GM21528 (cell line): ENCODE measurements around the gene ST6GAL1.
"Not testable (repeated sequence)": the region's sequence is repeated elsewhere in the genome, so short reads cannot be mapped to it uniquely, and the experiment has no call there.

ENCODE experiments used
- ATAC-seq: cut with Tn5 transposase; IDR thresholded peaks from one replicate; pipeline ENCODE4 v1.9.1; 2021; ENCODE audit warnings: mild to moderate bottlenecking, moderate library complexity; ENCODE audit not compliant: unreplicated experiment, low FRiP score

The ST6GAL1 gene

DNA sequence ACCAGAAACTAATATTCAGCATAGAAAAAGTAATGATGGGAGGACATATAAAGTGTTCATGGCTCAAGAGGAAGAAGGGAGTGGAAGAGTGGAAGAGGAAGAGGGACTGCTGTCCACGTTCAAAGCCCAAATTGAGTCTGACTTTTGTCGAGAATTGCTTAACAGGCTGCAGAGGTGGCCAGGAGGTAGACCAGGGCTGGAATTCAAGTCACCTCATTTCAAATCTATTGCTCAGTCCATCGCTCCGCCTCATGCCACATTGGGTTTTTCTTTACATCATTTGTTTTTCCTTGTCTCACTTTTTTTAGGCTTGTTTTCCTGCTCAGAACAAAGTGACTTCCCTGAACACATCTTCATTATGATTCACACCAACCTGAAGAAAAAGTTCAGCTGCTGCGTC lies 112.0 kb downstream of the ST6GAL1 start:
- no peak for ATAC-seq

DNA sequence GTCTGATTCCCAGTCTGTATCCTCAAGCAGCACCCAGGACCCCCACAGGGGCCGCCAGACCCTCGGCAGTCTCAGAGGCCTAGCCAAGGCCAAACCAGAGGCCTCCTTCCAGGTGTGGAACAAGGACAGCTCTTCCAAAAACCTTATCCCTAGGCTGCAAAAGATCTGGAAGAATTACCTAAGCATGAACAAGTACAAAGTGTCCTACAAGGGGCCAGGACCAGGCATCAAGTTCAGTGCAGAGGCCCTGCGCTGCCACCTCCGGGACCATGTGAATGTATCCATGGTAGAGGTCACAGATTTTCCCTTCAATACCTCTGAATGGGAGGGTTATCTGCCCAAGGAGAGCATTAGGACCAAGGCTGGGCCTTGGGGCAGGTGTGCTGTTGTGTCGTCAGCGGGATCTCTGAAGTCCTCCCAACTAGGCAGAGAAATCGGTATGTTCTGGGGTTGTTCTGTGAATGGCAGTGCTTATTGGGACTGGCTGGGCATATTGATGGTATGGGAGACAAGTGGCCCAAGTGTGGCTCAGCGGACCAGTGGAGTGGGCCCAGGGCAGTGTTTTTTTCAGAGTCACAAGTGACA lies 112.6 kb downstream of the ST6GAL1 start:
- no peak for ATAC-seq

- ATAC-seq, result peak; percentile 76
Measured at GRCh38 chr3:187044206-187044605, 113.9 kb downstream of the ST6GAL1 start.

DNA sequence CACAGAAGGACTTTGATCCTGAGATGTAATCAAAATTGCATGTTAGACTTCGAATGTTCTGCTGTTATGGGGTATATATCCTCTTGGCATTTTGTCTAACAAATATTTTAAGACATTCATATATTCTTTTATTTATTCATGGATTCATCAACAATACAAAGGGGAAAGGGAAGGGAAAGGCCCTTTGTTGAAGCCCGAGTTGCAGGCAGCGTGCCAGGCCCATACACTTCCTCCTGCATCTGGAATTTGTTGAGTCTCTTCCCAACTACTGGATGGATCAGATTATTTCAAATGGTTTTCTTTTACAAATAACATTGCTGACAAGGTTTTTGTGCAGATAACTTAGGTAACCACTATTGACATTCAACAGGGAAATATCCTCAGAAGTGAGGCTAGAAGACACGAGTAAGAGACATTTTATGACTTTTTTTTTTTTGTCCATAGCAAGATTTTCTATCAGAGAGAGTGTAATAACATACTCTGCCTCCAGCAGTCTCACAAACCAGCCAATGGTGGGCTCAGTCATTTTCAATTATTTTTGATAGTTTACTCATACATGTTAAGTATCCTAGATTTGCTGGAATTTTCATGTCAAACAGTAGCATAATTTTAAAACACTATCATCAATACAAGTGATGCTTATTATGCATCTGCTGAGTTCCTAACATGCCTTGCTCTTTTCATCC lies 114.7 kb downstream of the ST6GAL1 start:
- no peak for ATAC-seq

- ATAC-seq, result no peak
Measured at GRCh38 chr3:187046033-187046432, 115.7 kb downstream of the ST6GAL1 start.

GRCh38 chr3:187049462-187050101 lies 119.3 kb downstream of the ST6GAL1 start:
- ATAC-seq, result no peak

DNA sequence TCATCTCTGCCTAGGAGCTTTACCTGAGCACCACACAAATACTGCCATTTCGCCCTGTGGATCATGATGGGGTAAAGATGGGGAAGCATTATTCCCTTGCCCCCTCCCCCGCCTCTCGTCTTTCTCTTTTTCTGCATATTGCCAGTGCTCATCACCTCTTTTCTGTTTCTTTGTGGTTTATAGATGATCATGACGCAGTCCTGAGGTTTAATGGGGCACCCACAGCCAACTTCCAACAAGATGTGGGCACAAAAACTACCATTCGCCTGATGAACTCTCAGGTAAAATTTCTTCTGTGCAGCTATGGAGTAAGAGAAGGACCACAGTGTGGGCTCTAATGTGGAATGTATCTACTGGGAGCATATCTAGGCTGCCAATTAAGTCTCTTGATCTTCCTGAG lies 120.7 kb downstream of the ST6GAL1 start:
- no peak for ATAC-seq

DNA sequence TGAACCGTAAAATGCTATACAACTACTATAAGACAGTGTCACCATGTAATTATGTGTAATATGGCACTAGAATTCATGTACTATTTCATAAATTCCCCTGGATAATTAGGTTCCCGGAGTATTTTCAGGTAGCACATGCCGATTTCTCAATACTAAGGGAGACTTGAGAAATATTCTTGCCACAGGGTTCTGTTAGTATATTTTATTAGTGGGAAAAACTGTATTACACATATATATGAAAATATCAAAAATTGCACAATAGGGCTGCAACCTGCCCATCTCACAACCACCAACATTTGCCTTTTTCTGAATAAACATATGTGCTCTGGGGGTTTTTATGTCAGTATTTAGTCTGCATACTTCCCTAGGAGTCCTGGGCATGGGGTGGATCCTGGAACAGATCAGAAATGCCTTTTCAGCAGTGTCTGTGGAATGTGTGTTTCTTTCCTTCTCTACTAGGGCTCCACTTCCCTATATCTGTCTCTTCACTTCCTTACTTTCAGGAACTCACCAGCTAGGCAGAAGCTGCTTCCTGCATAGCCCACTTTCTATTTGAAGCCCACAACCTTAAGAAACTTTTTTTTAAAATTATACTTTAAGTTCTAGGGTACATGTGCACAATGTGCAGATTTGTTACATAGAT lies 121.5 kb downstream of the ST6GAL1 start:
- ATAC-seq, result no peak

GRCh38 chr3:187052427-187052826 lies 122.1 kb downstream of the ST6GAL1 start:
- not testable (repeated sequence) for ATAC-seq

GRCh38 chr3:187054433-187054832 lies 124.1 kb downstream of the ST6GAL1 start:
- ATAC-seq, result not testable (repeated sequence)

- not testable (repeated sequence) for ATAC-seq
Measured at GRCh38 chr3:187057803-187058202, 127.5 kb downstream of the ST6GAL1 start.

DNA sequence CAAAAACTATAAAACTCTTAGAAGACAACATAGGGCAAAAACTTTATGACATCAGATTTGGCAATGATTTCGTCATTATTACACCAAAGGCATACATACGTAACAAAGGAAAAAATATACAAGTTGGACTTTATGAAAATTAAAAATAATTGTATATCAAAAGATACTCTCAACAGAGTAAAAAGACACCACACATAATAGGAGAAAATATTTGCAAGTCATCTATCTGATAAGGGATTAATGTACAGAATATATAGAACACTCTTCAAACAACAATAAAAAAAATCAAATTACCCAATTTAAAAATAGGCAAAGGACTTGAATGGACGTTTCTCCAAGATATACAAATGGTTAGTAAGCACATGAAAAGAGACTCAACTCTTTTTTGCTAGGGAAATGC lies 131.4 kb downstream of the ST6GAL1 start:
- ATAC-seq, result no peak

- ATAC-seq, result no peak
Measured at GRCh38 chr3:187062526-187063177, 132.3 kb downstream of the ST6GAL1 start.

GRCh38 chr3:187063286-187064121 lies 133.2 kb downstream of the ST6GAL1 start:
- no peak for ATAC-seq

DNA sequence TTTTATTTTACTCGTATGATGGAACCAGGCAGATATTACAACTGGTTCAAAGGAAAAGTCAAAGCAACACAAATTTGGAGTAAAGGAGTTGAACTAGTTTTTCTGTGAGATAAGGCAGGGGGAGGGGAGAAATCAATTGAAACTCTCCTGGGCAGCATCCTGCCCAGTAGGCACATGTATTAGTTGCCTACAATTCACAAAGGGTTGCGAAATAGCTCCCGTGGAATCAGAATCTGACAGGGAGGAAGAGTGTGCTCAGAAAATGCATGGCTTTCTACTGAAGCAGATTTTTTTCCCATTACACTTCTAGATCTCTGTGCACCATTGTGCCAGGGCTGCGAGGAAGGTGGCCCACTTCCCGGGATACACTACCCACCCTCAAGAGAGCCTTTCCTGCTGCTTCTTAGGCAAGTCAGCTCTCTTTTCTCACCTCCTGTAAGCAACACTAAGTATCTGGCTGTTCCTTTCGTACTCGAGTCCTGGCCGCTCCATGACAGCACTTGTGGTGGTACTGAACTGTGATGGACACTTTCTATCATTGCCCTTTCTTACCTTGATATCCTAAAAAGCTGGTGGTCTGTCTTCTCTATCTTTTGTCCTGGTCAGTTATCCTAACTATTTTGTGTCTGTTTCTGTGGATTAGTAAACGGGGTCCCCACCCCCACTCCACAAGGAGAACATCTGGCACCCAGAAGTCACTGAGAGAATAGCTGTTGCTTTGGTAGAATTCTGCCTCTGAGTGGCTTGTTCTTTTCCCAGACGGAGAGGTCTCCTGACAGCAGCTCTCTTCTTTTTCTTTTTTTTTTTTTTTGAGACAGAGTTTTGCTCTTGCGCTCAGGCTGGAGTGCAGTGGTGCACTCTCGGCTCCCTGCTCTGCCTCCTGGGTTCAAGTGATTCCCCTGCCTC lies 134.1 kb downstream of the ST6GAL1 start:
- ATAC-seq, result peak; percentile 4

DNA sequence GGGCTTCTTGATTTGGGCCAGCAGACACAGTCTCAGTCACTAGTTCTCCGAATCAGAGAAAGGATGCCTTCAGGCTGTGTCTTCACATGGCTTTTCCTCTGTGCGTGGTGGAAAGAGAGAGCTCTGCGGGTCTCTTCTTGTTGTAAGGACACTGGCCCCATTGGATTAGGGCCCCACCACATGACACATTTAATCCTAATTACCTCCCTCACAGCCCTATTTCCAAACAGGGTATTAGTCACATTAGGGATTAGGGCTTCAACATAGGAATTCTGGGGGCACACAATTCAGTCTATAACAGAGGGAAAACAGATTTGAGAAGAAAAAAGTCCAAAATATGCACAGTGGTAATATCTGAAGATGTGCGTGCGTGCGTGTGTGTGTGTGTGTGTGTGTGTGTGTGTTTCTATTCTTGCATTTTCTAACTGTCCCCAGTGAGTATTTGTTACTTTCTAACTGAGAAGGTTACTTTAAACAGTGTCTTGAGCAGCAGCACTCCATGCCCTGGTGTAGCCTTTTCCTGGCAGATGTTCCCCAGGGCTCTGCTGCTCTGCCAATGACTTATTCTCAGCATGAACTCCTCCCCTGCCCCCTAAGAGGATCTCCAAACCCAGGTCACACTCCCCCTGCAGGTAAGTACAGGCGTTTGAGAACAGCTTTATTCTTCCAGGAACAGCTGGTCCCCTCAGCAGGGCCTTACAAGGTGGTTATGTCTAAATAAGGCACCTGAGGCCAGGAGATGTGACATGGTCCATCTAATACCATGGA lies 136.1 kb downstream of the ST6GAL1 start:
- peak; percentile 37 for ATAC-seq

DNA sequence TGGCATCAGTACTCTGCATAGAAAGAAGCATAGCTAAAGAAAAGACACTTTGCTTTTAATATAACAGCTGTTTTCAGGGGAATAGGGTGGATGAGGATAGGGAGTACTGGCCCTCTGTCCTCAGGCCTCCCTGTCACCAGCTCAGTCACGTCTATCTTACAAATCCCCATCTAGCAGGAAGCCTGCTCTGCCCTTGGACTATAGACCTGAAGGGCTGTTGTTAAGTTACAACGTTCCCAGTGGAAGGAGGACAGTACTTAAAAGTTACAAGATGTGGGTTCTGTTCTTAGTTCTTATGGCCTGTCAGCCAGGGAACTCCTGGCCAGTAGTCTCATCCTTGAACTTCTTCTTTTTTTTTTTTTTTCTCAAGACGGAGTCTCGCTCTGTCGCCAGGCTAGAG lies 138.5 kb downstream of the ST6GAL1 start:
- no peak for ATAC-seq

GRCh38 chr3:187069857-187070516 lies 139.7 kb downstream of the ST6GAL1 start:
- ATAC-seq, result no peak
